ENCODE measurements around the gene SLC22A1.
"Not testable (repeated sequence)": the region's sequence is repeated elsewhere in the genome, so short reads cannot be mapped to it uniquely, and the experiment has no call there.

The SLC22A1 gene

GRCh38 chr6:160140493-160140892 is 18.9 kb downstream of the SLC22A1 start:
- not testable (repeated sequence) for H3K9me3 ChIP-seq (ENCODE audit: control insufficient read depth in 2 of 2, low read length in 2 of 2); H3K9ac ChIP-seq (ENCODE audit: low read length in 2 of 2); H3K36me3 ChIP-seq (ENCODE audit: control insufficient read depth in 2 of 2, insufficient read depth in 2 of 2, low read length in 2 of 2); H3K27me3 ChIP-seq (ENCODE audit: control insufficient read depth in 1 of 2, insufficient read depth in 2 of 2, low read length in 2 of 2); H3K4me3 ChIP-seq (ENCODE audit: low read length in 2 of 2)
- H3K27ac ChIP-seq (ENCODE audit: low read length), result peak overlapping the region; percentile 80
- H3K4me1 ChIP-seq (ENCODE audit: control insufficient read depth, insufficient read depth, low read length), result peaks cover 35% of the 10 kb centered on the region

- no peaks in the 10 kb centered on the region for H3K36me3 ChIP-seq (ENCODE audit: control insufficient read depth in 2 of 2, insufficient read depth in 2 of 2, low read length in 2 of 2)
- H3K9ac ChIP-seq (ENCODE audit: low read length in 2 of 2), result peak overlapping the region; percentile 0 to 3
- peaks cover 35% of the 10 kb centered on the region for H3K4me1 ChIP-seq (ENCODE audit: control insufficient read depth, insufficient read depth, low read length)
- H3K27me3 ChIP-seq (ENCODE audit: control insufficient read depth in 1 of 2, insufficient read depth in 2 of 2, low read length in 2 of 2), result no peaks in the 10 kb centered on the region
- H3K4me3 ChIP-seq (ENCODE audit: low read length in 2 of 2), result peak overlapping the region in 1 of 2 donors; percentile 15
- H3K9me3 ChIP-seq (ENCODE audit: control insufficient read depth in 2 of 2, low read length in 2 of 2), result no peaks in the 10 kb centered on the region
- H3K27ac ChIP-seq (ENCODE audit: low read length), result peak overlapping the region; percentile 80
Measured at GRCh38 chr6:160141001-160141726, 19.5 kb downstream of the SLC22A1 start.

GRCh38 chr6:160142115-160142715 is 20.6 kb downstream of the SLC22A1 start:
- no peaks in the 10 kb centered on the region for H3K36me3 ChIP-seq (ENCODE audit: control insufficient read depth in 2 of 2, insufficient read depth in 2 of 2, low read length in 2 of 2)
- peaks cover 41% of the 10 kb centered on the region for H3K4me1 ChIP-seq (ENCODE audit: control insufficient read depth, insufficient read depth, low read length)
- H3K27me3 ChIP-seq (ENCODE audit: control insufficient read depth in 1 of 2, insufficient read depth in 2 of 2, low read length in 2 of 2), result no peaks in the 10 kb centered on the region
- peak overlapping the region; percentile 80 for H3K27ac ChIP-seq (ENCODE audit: low read length)
- no peak overlapping the region for H3K4me3 ChIP-seq (ENCODE audit: low read length in 2 of 2)
- no peaks in the 10 kb centered on the region for H3K9me3 ChIP-seq (ENCODE audit: control insufficient read depth in 2 of 2, low read length in 2 of 2)
- peak overlapping the region in 1 of 2 donors; percentile 0 for H3K9ac ChIP-seq (ENCODE audit: low read length in 2 of 2)

- peaks cover 16% of the 10 kb centered on the region for H3K4me1 ChIP-seq (ENCODE audit: control insufficient read depth, insufficient read depth, low read length)
- no peaks in the 10 kb centered on the region for H3K27me3 ChIP-seq (ENCODE audit: control insufficient read depth in 1 of 2, insufficient read depth in 2 of 2, low read length in 2 of 2)
- no peak overlapping the region for H3K4me3 ChIP-seq (ENCODE audit: low read length in 2 of 2)
- peak overlapping the region in 1 of 2 donors; percentile 23 for H3K9ac ChIP-seq (ENCODE audit: low read length in 2 of 2)
- H3K27ac ChIP-seq (ENCODE audit: low read length), result peak overlapping the region; percentile 69
- no peaks in the 10 kb centered on the region for H3K9me3 ChIP-seq (ENCODE audit: control insufficient read depth in 2 of 2, low read length in 2 of 2)
- H3K36me3 ChIP-seq (ENCODE audit: control insufficient read depth in 2 of 2, insufficient read depth in 2 of 2, low read length in 2 of 2), result no peaks in the 10 kb centered on the region
Measured at GRCh38 chr6:160146454-160147145, 25.0 kb downstream of the SLC22A1 start.

- Histone ChIP-seq H3K27ac (ENCODE audit: low read length) (peak overlapping the region; percentile 69), H3K36me3 (ENCODE audit: control insufficient read depth in 2 of 2, insufficient read depth in 2 of 2, low read length in 2 of 2) (no peaks in the 10 kb centered on the region), H3K9ac (ENCODE audit: low read length in 2 of 2) (no peak overlapping the region), H3K27me3 (ENCODE audit: control insufficient read depth in 1 of 2, insufficient read depth in 2 of 2, low read length in 2 of 2) (no peaks in the 10 kb centered on the region), H3K4me3 (ENCODE audit: low read length in 2 of 2) (no peak overlapping the region), H3K4me1 (ENCODE audit: control insufficient read depth, insufficient read depth, low read length) (peaks cover 11% of the 10 kb centered on the region), H3K9me3 (ENCODE audit: control insufficient read depth in 2 of 2, low read length in 2 of 2) (no peaks in the 10 kb centered on the region)
Measured at GRCh38 chr6:160147146-160147536, 25.5 kb downstream of the SLC22A1 start.

- Histone ChIP-seq H3K27me3 (ENCODE audit: control insufficient read depth in 1 of 2, insufficient read depth in 2 of 2, low read length in 2 of 2) (no peaks in the 10 kb centered on the region), H3K9ac (ENCODE audit: low read length in 2 of 2) (no peak overlapping the region), H3K27ac (ENCODE audit: low read length) (no peak overlapping the region), H3K4me3 (ENCODE audit: low read length in 2 of 2) (no peak overlapping the region), H3K9me3 (ENCODE audit: control insufficient read depth in 2 of 2, low read length in 2 of 2) (peaks cover 0 to 5% of the 10 kb centered on the region in 2 donors), H3K36me3 (ENCODE audit: control insufficient read depth in 2 of 2, insufficient read depth in 2 of 2, low read length in 2 of 2) (no peaks in the 10 kb centered on the region), H3K4me1 (ENCODE audit: control insufficient read depth, insufficient read depth, low read length) (no peaks in the 10 kb centered on the region)
Measured at GRCh38 chr6:160154471-160154870, 32.9 kb downstream of the SLC22A1 start.

- H3K9ac ChIP-seq (ENCODE audit: low read length in 2 of 2), result no peak overlapping the region
- H3K36me3 ChIP-seq (ENCODE audit: control insufficient read depth in 2 of 2, insufficient read depth in 2 of 2, low read length in 2 of 2), result no peaks in the 10 kb centered on the region
- H3K27ac ChIP-seq (ENCODE audit: low read length), result no peak overlapping the region
- no peaks in the 10 kb centered on the region for H3K4me1 ChIP-seq (ENCODE audit: control insufficient read depth, insufficient read depth, low read length)
- H3K27me3 ChIP-seq (ENCODE audit: control insufficient read depth in 1 of 2, insufficient read depth in 2 of 2, low read length in 2 of 2), result no peaks in the 10 kb centered on the region
- no peak overlapping the region for H3K4me3 ChIP-seq (ENCODE audit: low read length in 2 of 2)
- H3K9me3 ChIP-seq (ENCODE audit: control insufficient read depth in 2 of 2, low read length in 2 of 2), result peaks cover 0 to 5% of the 10 kb centered on the region in 2 donors
Measured at GRCh38 chr6:160156842-160157241, 35.2 kb downstream of the SLC22A1 start.

- no peak overlapping the region for H3K9ac ChIP-seq (ENCODE audit: low read length in 2 of 2)
- H3K9me3 ChIP-seq (ENCODE audit: control insufficient read depth in 2 of 2, low read length in 2 of 2), result no peaks in the 10 kb centered on the region
- no peaks in the 10 kb centered on the region for H3K27me3 ChIP-seq (ENCODE audit: control insufficient read depth in 1 of 2, insufficient read depth in 2 of 2, low read length in 2 of 2)
- no peaks in the 10 kb centered on the region for H3K4me1 ChIP-seq (ENCODE audit: control insufficient read depth, insufficient read depth, low read length)
- no peak overlapping the region for H3K27ac ChIP-seq (ENCODE audit: low read length)
- no peak overlapping the region for H3K4me3 ChIP-seq (ENCODE audit: low read length in 2 of 2)
- H3K36me3 ChIP-seq (ENCODE audit: control insufficient read depth in 2 of 2, insufficient read depth in 2 of 2, low read length in 2 of 2), result no peaks in the 10 kb centered on the region
Measured at GRCh38 chr6:160160450-160160849, 38.8 kb downstream of the SLC22A1 start.

GRCh38 chr6:160160929-160161646 is 39.5 kb downstream of the SLC22A1 start:
- H3K27me3 ChIP-seq (ENCODE audit: control insufficient read depth in 1 of 2, insufficient read depth in 2 of 2, low read length in 2 of 2), result no peaks in the 10 kb centered on the region
- no peaks in the 10 kb centered on the region for H3K9me3 ChIP-seq (ENCODE audit: control insufficient read depth in 2 of 2, low read length in 2 of 2)
- H3K9ac ChIP-seq (ENCODE audit: low read length in 2 of 2), result no peak overlapping the region
- H3K36me3 ChIP-seq (ENCODE audit: control insufficient read depth in 2 of 2, insufficient read depth in 2 of 2, low read length in 2 of 2), result no peaks in the 10 kb centered on the region
- H3K27ac ChIP-seq (ENCODE audit: low read length), result no peak overlapping the region
- H3K4me1 ChIP-seq (ENCODE audit: control insufficient read depth, insufficient read depth, low read length), result no peaks in the 10 kb centered on the region
- H3K4me3 ChIP-seq (ENCODE audit: low read length in 2 of 2), result no peak overlapping the region

GRCh38 chr6:160161647-160161986 is 40.0 kb downstream of the SLC22A1 start:
- Histone ChIP-seq H3K9me3 (ENCODE audit: control insufficient read depth in 2 of 2, low read length in 2 of 2) (no peaks in the 10 kb centered on the region), H3K27ac (ENCODE audit: low read length) (no peak overlapping the region), H3K4me3 (ENCODE audit: low read length in 2 of 2) (no peak overlapping the region), H3K9ac (ENCODE audit: low read length in 2 of 2) (no peak overlapping the region), H3K36me3 (ENCODE audit: control insufficient read depth in 2 of 2, insufficient read depth in 2 of 2, low read length in 2 of 2) (no peaks in the 10 kb centered on the region), H3K4me1 (ENCODE audit: control insufficient read depth, insufficient read depth, low read length) (no peaks in the 10 kb centered on the region), H3K27me3 (ENCODE audit: control insufficient read depth in 1 of 2, insufficient read depth in 2 of 2, low read length in 2 of 2) (no peaks in the 10 kb centered on the region)

Measured in stomach smooth muscle (tissue), 2 donors.